ENCODE data around the gene CNGA2.

Gene CNGA2

GRCh38 chrX:151793886-151794285 lies 59.3 kb downstream of the CNGA2 start:
- in situ Hi-C loops (cut with HindIII; ENCODE audit: low sequenced_read_pairs) = no loop called here
- no peak for TF ChIP-seq CTCF (IDR thresholded peaks at IDR 0.05; ENCODE audit: low read depth, low read length, missing control alignments)

More at GRCh38 chrX:151793886-151794285, 59.3 kb downstream of the CNGA2 start:
- DNase-seq (ENCODE audit: low read depth) = peak; percentile 43
- H3K4me3 ChIP-seq (ENCODE audit: low read depth, low read length) = no peak overlapping the region

Data from astrocyte of the cerebellum (primary cell).